ENCODE results near the gene HIGD2A. TPM values are rescaled to one million over a fixed set of nuclear protein-coding genes. Genes with fewer than 3 reads are reported as not detected.

HIGD2A gene
- total and polyA plus RNA-seq, 2 of the 13 experiments (the other 11 are each of a cell fraction or from before 2014, with no cell fraction given), result 89.2 to 146 TPM

DNA sequence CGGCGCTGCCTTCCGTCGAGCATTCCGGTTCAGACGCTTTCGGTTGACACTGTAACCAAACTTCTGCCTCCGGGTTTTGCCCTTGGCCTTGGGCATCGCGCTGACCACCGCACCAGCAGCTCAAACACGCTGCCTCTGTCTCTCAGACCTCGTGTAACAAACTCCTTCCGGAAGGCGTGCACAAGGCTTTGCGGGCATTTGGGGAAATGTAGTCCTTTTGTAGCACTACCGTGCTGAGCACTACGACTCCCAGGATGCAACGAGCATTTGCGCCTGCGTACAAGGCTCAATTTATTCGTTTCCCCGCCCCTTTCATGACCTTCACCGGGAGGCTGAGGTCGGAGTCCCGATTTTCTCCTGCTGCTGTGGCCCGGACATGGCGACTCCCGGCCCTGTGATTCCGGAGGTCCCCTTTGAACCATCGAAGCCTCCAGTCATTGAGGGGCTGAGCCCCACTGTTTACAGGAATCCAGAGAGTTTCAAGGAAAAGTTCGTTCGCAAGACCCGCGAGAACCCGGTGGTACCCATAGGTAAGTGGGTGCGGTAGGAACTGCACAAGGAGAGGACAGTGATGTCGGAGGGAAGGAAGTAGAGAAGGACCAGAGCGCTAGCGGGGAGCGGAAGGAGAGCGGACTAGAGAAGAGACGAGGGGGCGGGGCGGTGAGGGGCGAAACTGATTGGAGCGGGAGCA lies at the start of gene HIGD2A, which contains the start of gene NOP16 (continued):
- TF ChIP-seq, protein P1, sequence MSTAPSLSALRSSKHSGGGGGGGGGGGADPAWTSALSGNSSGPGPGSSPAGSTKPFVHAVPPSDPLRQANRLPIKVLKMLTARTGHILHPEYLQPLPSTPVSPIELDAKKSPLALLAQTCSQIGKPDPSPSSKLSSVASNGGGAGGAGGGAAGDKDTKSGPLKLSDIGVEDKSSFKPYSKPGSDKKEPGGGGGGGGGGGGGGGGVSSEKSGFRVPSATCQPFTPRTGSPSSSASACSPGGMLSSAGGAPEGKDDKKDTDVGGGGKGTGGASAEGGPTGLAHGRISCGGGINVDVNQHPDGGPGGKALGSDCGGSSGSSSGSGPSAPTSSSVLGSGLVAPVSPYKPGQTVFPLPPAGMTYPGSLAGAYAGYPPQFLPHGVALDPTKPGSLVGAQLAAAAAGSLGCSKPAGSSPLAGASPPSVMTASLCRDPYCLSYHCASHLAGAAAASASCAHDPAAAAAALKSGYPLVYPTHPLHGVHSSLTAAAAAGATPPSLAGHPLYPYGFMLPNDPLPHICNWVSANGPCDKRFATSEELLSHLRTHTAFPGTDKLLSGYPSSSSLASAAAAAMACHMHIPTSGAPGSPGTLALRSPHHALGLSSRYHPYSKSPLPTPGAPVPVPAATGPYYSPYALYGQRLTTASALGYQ (CRISPR knock-in tag; IDR thresholded peaks at IDR 0.05), result no peak; the same call in 1 of the 2 replicates
- TF ChIP-seq PHF8 (CRISPR knock-in tag; IDR thresholded peaks at IDR 0.05) (peak; percentile 85), ZNF543 (CRISPR knock-in tag; IDR thresholded peaks at IDR 0.05) (peak; percentile 57; the same call in 1 of the 2 replicates), ZNF761 (CRISPR knock-in tag; conservative IDR thresholded peaks at IDR 0.05) (peak; percentile 81; the same call in 1 of the 2 replicates), ZMYM4 (CRISPR knock-in tag; IDR thresholded peaks at IDR 0.05) (peak; percentile 80), ZBTB7B (CRISPR knock-in tag; IDR thresholded peaks at IDR 0.05) (peak; percentile 44; the same call in 1 of the 2 replicates), ZNF30 (CRISPR knock-in tag; IDR thresholded peaks at IDR 0.05) (peak; percentile 85; the same call in 1 of the 2 replicates), SIN3A (IDR thresholded peaks at IDR 0.05; ENCODE audit: borderline replicate concordance, low read depth, low read length) (peak; percentile 96), ZMAT3 (CRISPR knock-in tag; conservative IDR thresholded peaks at IDR 0.05) (0 out of 2 replicates have a peak, but pooled peaks have one; percentile 49), ZSCAN25 (CRISPR knock-in tag; IDR thresholded peaks at IDR 0.05) (peak; percentile 71; the same call in 1 of the 2 replicates), ZNF275 (CRISPR knock-in tag; IDR thresholded peaks at IDR 0.05; ENCODE audit: borderline replicate concordance) (no peak), ZNF232 (CRISPR knock-in tag; IDR thresholded peaks at IDR 0.05; ENCODE audit: borderline replicate concordance) (peak; percentile 82), ZNF883 (CRISPR knock-in tag; IDR thresholded peaks at IDR 0.05; ENCODE audit: not compliant biosample characterization) (peak; percentile 56), ZNF775 (CRISPR knock-in tag; IDR thresholded peaks at IDR 0.05; ENCODE audit: borderline replicate concordance) (0 out of 2 replicates have a peak, but pooled peaks have one; percentile 86), FOSL2 (CRISPR knock-in tag; IDR thresholded peaks at IDR 0.05) (peak; percentile 27; the same call in 1 of the 2 replicates), RNF219 (CRISPR knock-in tag; IDR thresholded peaks at IDR 0.05) (0 out of 2 replicates have a peak, but pooled peaks have one; percentile 19), MYC (CRISPR knock-in tag; IDR thresholded peaks at IDR 0.05; ENCODE audit: borderline replicate concordance) (peak; percentile 100), NFATC3 (CRISPR knock-in tag; IDR thresholded peaks at IDR 0.05) (peak; percentile 22; the same call in 1 of the 2 replicates)
- TF ChIP-seq, protein P2, sequence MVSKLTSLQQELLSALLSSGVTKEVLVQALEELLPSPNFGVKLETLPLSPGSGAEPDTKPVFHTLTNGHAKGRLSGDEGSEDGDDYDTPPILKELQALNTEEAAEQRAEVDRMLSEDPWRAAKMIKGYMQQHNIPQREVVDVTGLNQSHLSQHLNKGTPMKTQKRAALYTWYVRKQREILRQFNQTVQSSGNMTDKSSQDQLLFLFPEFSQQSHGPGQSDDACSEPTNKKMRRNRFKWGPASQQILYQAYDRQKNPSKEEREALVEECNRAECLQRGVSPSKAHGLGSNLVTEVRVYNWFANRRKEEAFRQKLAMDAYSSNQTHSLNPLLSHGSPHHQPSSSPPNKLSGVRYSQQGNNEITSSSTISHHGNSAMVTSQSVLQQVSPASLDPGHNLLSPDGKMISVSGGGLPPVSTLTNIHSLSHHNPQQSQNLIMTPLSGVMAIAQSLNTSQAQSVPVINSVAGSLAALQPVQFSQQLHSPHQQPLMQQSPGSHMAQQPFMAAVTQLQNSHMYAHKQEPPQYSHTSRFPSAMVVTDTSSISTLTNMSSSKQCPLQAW (CRISPR knock-in tag; IDR thresholded peaks at IDR 0.05), result peak; percentile 96; the same call in 1 of the 2 replicates
- TF ChIP-seq, protein P3, sequence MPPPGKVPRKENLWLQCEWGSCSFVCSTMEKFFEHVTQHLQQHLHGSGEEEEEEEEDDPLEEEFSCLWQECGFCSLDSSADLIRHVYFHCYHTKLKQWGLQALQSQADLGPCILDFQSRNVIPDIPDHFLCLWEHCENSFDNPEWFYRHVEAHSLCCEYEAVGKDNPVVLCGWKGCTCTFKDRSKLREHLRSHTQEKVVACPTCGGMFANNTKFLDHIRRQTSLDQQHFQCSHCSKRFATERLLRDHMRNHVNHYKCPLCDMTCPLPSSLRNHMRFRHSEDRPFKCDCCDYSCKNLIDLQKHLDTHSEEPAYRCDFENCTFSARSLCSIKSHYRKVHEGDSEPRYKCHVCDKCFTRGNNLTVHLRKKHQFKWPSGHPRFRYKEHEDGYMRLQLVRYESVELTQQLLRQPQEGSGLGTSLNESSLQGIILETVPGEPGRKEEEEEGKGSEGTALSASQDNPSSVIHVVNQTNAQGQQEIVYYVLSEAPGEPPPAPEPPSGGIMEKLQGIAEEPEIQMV (CRISPR knock-in tag; IDR thresholded peaks at IDR 0.05; ENCODE audit: low read depth), result 0 out of 2 replicates have a peak, but pooled peaks have one; percentile 47

All from HepG2 (cell line).